C4-2B (cell line): ENCODE results near the gene RNF17.

Experiments used
- CTCF ChIP-seq: fragments of 450-650 bp; conservative IDR thresholded peaks from 2 replicates; pipeline ENCODE4 v1.5.1; 2017; ENCODE audit warnings: mild to moderate bottlenecking
- ZFX ChIP-seq: fragments of 450-650 bp; IDR thresholded peaks from 2 replicates; pipeline ENCODE4 v1.6.1; 2017

GRCh38 chr13:24894277-24894971 lies 130.5 kb downstream of the RNF17 start:
- TF ChIP-seq CTCF (no peak), ZFX (no peak)
